HK-2 (cell line): ENCODE data around the gene CDYL.

Source experiments
- DNase-seq: peaks from one replicate; pipeline ENCODE4 v3.0.0-alpha.2; 2018; ENCODE audit not compliant: unreplicated experiment

Gene CDYL

DNA sequence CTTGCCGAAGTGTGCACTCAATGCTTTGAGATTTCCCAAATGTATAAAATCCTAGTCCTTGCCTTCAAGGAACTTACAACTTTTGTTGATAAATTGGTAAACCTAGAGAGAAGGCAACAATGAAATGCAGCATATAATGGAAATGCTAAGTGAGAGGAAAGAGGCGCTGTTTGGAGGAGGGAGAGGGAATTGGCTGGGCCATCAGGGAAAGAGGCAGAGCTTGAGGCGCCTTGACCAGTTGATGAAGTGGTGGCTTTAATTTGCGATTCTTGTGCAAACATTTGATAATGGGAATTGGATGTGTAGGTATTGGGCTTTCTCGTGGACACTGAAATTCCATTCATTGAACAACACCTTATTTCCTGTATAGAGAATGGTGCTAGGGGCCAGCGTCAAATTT is 1.9 kb upstream of the CDYL start:
- no peak for DNase-seq

GRCh38 chr6:4774715-4775493 is 1.3 kb upstream of the CDYL start:
- DNase-seq, result no peak

DNA sequence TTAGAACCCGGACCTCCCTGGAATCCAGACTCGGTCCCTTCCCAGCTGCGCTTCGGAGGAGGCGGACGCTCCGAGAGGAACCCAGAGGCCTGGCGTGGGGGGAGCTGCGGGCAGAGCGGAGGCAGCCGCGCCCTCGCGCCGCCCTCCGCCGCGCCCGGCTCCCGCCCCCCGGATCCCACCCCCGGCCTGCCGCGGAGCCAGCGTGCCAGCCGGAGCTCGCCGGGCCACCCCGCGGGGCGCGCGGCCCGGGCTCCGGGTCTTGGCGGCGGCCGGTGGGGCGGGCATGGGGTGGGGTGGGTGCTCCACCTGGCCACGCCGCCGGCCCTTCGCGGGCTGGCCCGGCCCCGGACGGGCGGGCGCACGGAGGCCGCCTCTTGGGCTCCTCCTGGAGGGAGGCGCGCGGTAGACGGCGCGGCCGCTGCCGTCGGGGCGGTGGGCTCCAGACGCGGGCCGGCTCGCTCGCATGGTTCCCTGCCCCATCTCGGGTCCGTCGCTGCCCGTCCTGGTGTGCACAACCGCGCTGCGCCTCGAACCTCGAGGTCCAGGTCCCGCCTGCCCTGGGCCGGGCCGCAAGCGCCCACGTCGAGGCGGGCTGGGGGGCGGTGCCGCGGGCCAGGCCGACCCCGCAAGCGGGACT is 592 bp upstream of the CDYL start:
- peak; percentile 68 for DNase-seq

GRCh38 chr6:4776493-4777393 is 539 bp downstream of the CDYL start:
- peak; percentile 31 for DNase-seq

- no peak for DNase-seq
Observed at GRCh38 chr6:4777394-4777935, 1.3 kb downstream of the CDYL start.

DNA sequence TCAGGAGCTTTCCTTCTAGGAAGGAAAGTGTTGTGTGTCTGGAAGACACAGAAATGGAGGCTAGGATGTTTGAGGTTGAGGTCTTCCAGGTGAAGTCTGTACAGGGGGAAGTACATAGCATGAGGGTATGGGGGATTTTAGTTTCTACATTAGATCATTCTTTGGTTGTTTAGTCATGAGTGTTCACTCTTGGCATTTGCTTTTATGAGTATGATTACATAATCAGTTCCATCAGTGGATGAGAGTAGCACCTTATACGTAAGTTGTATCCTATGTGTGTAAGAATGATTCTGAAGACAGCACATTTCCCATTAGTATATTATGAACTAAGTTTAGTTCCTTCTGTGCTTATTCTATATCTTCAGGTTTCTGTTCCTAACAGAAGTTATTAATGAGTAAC is 1.9 kb downstream of the CDYL start:
- no peak for DNase-seq

- no peak for DNase-seq
Observed at GRCh38 chr6:4780360-4780812, 4.2 kb downstream of the CDYL start.

GRCh38 chr6:4781426-4781825 is 5.2 kb downstream of the CDYL start:
- DNase-seq, result no peak

GRCh38 chr6:4781967-4782575 is 5.9 kb downstream of the CDYL start:
- DNase-seq, result no peak

GRCh38 chr6:4786996-4787395 is 10.8 kb downstream of the CDYL start:
- no peak for DNase-seq

- no peak for DNase-seq
Observed at GRCh38 chr6:4788482-4788881, 12.3 kb downstream of the CDYL start.

DNA sequence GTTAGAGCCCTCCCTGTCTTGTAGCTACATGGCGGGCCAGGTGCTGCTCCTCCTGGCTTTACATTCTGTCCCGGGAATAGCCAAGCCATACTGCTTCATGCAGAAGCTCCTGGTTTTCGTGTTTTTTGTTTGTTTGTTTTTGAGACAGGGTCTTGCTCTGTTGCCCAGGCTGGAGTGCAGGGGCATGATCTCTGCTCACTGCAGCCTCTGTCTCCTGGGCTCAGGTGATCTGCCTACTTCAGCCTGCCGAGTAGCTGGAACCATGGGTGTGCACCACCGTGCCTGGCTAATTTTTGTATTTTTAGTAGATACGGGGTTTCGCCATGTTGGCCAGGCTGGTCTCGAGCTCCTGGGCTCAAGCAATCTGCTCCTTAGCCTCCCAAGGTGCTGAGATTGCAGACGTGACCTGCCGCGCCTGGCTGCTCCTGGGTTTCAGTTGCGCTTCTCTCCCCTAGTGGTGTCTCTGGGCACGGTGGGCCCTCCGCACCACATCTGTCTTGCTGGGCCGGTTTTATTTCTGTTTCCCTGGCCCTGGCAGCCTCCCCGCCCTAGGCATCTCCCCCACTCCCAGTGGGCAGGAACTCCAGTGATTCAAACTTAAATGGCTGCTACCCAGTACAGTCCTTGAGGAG is 12.9 kb downstream of the CDYL start:
- DNase-seq, result no peak

- no peak for DNase-seq
Observed at GRCh38 chr6:4790158-4790899, 14.1 kb downstream of the CDYL start.

- DNase-seq, result no peak
Observed at GRCh38 chr6:4794140-4794707, 18.0 kb downstream of the CDYL start.

DNA sequence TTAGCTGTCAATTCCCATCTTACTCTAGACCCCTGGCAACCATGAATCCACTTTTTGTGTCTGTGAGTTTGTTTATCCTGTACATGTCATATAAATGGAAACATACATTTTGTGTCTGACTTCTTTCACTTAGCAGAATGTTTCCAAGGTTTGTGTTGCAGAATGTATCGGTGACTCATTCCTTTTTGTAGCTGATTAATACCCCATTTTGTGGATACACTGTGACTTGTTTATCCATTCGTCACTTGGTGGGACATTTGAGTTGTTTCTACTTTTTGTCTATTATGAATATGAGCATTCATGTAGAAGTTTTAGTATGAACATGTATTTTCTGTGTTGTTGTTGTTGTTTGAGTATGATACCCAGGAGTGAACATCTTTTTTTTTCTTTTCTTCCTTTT is 21.4 kb downstream of the CDYL start:
- DNase-seq, result no peak

DNA sequence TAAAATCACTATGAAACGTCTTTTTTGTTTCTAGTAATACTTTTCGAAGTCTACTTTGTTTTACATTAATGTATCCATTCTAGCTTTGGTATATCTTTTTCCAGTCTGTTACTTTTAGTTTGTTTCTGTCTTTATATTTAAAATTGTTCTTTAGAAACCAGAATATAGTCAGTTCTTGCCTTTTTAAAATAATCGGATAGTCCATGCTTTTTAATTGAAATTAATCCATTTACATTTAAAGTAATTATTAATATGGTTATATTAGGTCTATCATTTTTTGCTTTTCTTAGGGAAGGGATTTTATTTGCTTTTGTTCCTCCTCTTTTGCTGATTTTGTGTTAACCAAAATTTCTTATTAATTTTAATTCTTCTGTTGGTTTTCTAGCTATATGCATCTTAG is 23.7 kb downstream of the CDYL start:
- no peak for DNase-seq

DNA sequence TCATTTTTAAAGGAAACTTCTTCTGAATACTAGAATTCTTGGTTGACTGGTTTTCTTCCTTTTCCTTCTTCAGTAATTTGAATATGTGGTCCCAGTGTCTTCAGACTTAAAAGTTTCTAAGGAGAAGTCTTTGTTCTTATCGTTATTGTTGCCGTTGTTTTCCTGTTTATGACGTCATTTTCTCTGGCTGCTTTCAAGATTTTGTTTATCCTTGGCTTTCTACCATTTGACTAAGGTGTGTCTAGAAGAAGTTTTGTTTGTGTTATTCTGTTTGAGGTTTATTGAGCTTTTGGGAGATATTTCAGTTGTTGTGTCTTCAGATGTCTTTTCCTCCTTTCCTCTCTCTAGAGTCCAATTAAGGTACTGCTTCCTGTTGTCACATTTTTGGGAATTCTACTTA is 24.5 kb downstream of the CDYL start:
- DNase-seq, result no peak

GRCh38 chr6:4801491-4802110 is 25.4 kb downstream of the CDYL start:
- no peak for DNase-seq

GRCh38 chr6:4802312-4802935 is 26.2 kb downstream of the CDYL start:
- DNase-seq, result no peak
